NCI-H2029 (cell line): Measurements from ENCODE around the gene TMEM158.

ENCODE experiments used
- DNase-seq: peaks from one replicate; lab custom pipeline; 2025; lab: John Stamatoyannopoulos, UW

The TMEM158 gene

DNA sequence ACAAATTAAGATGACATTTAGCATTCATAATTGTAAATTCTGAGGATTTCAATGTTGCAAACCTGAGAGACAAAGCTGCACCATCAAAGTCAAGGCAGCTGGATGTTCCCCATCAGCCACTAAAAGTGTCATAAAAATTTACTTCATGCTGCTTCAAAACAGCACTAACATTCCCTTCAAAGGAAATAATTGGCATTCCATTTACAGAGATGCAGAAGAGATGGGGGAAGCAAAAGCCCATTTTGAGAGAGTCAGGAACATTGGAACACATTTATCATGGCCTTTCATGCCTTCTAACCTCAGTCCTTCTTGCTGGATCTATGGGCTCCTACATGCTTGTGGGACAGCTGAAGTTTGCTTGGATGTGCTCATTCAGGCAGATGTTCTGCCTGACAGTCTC, 6.4 kb upstream of the TMEM158 start:
- no peak for DNase-seq

DNA sequence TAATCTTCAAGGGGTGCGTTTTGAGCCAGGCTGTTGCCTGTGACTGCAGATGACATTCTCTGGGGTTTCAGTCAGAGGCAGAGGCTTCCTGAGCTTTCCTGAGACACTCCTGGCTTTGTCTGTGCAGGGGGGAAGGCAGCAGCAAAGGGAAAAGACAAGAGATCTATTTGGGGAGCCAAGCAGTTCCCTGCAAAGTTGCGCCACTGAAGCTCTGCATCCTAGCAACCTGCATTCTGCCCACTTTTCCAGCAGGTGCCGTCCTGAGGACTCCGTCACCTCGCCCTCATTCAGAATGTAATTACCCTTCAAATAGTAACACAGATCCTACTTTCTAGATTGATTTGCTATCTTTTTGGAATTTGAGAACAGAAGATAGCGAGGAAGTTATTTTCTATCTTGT, 1.9 kb upstream of the TMEM158 start:
- no peak for DNase-seq

DNA sequence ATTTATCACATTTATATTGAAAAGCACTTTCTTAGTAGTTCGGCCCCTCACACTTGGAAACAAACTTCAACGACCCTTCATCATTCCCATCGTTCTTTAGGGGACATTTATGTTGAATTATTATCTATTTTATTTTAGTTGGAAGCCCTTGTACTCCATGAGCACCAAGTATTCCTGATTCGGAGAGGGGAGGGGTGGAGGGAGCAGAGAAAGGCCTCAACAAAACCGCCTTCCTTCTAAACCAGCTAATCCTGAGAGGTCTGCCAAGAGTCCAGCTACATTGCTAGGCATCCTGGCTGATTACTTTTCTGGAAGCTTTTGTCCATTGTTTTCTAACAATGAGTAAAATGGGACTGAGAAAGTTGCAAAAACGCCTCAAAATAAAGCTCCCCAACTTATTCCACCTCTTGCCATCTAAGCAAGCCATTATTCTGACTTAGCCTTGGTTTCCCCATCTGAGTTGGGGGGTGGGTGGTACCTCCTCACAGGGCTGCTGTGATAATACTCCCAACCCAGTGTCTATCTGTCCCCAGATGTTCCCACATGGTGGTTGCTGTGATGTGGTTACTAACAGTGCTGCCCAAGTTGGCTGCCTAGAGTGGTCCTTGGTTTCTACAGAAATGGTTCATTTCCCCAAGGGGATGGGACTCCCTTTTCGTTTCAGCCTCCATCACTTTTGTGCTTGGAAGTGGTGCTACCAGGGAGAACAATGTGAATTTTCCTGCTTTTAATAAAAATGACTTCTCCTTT, 1.2 kb upstream of the TMEM158 start:
- DNase-seq = no peak

DNA sequence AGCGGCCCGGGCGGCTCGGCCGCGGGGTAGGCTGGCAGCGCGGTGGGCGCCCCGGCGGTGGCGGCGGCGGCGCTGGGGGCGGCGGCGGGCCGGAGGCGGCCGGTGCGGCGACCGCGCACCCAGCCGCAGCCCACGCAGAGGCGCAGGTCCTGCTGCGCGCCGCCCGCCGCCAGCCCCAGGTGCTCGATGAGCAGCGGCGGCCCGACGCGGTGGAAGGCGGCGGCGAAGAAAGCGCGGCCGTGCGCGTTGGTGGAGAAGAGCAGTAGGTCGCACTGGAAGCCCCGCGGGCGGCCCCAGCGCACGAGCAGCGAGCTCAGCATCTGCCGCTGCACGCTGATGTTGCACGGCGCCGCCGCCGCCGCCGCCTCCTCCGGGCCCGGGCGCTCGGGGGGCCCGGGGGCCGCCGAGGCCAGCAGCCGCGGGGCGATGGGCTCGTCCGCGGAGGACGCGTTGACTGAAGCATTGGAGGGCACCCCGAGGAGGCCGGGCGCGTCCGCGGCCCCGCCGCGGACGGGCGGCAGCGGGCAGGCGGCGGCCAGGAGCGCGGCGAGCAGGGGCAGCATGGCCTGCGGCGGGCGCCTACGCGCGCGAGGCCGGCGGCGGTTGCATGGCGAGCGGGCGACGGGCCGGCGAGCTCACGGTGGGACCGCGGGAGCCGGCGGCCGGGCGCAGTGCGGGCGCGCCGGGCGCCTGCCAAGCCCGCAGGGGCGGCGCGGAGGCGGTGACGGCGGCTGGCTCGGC, 452 bp downstream of the TMEM158 start:
- no peak for DNase-seq

DNA sequence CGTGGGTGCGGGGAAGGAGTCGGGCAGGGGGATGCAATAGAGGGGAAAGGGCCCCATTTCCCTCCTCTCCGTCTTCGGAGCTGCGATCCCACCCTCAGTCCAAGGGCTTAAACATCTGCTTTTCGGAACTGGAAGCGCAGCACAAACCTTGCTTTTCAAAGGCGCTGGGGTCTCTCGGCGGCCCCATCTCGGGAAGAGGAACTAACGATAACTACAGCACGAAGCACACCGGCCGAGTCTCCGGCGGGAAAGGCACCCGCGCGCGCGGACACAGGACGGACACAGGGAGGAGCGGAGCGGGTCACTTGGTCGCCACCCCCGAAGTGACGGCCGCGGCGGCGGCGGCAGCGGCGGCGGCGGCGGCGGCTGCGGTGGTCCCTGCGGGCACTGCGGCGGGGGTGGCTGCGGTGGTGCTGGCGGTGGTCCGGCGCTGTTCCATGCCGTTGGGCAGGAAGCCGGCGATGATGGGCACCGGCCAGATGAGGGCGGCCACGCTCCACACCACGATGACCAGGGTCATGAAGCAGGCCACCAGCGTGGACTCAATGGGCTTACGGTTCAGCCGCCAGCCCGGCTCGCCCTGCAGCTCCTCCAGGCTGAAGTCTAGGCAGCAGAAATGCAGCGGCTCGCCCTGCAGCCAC, 1.1 kb downstream of the TMEM158 start:
- peak; percentile 69 for DNase-seq

DNA sequence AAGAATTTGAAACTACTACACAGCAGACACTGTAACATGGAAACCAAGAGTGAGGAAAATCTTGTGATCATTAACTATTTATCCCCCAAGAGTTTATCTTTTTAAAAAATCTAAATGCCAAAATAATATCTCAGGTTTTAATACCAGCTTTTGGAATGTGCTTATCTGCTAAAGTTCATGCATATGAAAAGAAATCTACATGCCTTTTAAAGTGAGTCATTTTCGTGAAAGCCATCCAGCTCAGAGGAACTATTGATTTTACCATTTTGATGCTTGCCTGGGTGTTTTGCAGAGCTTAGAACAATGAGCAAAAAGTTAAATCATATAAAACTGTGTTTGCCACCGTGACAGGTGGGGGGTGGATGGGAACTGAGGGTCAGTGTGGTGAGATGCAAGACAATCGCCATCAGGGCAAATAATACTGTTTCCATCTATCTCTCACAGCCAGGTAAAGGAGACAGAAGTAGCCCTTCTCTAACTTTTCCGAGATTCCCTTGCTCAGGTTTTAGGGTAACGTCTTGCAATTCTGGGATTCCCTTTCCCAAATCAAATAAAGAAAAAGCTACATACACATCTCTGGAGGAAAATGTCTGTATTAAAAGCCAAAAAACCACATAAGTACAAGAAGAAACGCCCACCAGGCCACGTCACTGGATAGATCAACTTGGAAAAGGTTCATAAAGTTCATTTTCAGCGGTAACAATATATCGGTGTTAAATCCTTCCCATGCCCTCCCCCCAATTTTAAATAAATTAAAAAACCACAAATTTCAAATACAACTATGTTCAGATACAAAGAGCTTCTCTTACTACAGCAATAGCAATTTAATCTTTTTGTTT, 2.0 kb downstream of the TMEM158 start:
- no peak for DNase-seq

DNA sequence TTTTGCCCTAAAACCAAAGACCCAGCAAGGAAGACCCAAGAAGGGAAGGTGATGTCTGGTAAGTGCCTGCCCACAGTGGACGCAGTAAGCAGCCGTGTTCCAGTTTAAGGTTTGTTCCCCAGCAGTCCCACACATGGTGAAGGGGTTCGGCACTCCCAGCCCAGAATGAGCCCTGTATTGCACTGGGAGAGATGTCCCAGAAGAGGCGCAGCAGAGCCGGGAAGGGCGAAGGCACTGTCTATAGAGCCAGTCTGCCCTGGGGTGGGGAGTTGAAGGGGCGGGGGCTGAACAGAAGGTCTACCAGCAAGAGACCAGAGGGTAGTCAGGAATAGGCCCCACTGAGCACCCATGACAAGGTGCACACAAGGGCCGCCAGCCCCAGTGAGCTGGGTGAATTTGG, 6.4 kb downstream of the TMEM158 start:
- no peak for DNase-seq

DNA sequence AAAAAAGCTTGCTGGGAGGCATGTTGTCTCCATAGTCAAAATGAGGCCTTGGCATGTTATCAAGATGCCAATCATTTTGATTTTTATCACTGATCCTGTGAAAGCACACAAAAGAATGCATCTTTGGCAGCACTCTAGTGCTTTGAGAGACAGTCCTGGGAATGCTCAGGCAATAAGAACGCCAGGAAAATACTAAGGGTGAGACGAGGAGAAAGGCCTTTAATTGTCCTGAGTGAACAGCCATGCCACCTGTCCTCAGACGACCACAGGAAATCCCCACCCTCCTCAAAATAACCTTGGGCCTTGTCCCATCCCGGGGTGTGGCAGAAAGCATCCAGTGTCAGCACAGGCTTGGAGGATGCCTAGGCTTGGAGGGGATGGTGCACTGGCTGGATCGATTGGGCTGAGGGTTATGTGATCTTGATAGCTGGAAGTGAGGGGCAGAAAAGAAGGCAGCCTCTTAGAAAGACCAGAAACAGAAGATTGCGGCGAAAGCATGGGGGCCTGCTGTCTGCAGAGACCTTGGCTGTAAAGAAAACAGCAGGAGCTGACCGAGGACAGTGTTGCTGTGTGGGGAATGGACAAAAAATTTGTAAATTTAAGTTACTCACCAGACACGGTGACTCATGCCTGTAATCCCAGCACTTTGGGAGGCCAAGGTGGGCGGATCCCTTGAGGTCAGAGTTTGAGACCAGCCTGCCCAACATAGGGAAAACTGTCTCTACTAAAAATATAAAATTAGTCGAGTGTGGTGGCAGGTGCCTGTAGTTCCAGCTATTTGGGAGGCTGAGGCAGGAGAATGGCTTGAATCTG, 7.3 kb downstream of the TMEM158 start:
- DNase-seq = no peak

DNA sequence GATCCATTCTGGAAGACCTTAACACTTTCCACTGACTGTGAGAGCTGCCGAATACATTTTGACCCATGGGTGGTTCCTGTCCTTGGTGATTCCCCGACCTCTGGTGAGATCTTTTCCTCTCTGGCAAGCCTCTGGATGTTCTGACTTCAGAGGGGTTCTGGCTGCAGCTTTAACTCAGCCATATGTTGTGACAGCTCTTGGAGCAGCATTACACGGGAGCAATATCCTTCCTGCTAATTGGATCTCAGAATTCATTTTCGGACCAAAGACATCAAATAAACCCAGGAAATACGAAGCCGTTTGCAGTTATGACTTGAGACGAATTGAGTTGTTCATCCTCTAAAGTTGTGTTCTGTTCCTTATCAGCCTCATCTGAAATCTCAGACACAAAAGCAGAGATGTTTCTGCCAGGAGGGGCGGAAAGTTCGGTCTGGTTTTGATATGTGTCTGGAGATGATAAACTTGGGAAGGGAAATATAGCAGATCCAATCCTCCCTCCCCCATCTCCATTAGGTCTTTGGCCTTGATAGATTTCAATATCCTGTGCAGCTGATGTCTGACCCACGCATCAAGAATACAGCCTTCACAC, 10.0 kb downstream of the TMEM158 start:
- no peak for DNase-seq

DNA sequence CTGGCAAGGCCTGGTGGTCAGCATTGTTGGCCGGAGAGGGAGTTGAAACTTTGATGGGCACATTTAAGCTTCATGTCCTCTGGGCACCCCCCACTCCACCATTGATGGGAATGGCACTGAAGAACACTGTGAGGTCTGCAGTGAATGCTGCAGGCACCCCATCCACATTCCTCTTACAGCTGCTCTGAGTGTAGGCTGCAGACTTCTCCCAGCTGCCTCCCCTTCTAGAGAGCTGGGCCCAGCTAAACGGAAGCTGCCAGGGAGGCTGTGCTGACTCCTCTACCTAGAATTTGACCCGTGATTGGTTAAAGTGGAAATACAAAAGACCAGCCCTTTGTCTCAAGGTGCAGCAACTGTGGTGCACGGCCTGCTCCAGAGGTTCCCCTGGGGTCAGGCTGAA, 10.6 kb downstream of the TMEM158 start:
- DNase-seq = no peak

DNA sequence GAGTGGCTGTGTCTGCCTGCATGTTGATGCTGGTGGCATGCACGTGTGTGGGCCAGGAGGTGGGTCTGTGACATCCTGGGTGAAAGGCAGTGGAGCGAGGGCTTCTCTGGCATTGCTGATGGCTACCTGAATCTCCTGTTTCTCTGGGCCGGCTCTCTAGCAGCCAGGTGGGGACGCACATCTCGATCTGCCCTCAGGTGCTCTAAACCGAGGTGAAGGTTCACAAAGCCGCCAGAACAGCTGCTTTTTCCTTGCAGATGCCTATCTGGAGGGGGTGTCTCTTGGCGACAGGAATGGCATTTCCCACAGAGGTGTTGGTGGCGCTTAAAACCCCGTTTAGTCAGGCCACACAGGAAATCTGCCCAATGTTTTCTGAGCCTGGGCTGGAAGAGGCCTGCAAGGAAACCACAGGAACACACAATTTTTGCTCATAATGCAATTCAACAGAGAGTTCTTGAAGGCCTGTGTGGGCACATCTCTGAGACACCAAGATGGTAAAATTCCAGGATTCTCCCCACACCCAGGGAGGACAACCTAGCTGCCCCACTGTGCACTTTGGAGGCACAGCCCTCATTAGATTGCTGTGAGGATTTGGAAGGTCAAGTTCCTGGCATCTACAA, 11.9 kb downstream of the TMEM158 start:
- DNase-seq = no peak

DNA sequence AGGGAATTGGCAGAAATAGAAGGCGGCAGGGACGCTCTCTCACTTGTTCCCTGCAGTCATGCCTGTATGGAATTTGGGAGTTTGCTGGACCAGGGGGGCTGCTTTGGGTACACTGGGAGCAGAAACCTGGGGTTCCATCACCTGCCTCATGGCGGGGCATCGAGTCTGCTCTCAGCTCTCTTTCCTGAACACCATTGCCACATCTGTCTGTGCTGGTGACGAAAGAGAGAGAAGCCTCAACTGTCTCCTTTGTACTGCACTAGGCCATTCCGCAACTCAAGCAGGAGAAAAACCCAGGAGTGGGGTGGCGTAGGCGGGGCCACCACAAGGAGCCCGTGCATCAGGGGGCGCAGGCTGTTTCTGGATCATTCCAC, 14.0 kb downstream of the TMEM158 start:
- no peak for DNase-seq

DNA sequence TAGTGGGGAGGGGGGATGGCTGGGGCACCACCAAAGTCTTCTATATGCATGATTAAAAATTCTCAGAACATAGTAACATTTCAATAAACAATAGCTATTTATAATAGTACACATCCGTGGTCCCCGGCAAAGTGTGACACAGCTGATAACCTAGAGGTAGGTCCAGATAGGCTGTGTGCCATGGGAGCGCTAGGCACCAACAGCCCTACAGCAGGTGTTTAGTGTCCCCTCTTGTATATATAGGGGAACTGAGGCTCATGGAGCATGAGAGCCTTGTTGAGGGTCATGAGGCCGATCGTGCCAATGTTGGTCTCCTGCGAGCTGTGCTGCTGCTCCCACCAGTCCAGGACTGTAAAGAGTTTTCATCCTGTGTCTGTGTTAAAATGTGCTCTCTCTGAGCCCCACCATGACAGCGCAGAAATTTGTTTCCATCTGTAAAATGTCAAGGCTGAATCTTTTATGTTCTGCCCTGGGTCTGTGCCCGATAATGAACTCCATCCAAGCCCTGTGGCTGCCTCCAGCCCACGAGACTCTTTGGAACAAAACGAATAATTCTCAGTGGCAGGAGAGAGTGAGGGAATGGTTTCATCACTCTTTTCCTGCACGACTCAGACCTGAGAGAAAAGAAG, 14.5 kb downstream of the TMEM158 start:
- no peak for DNase-seq

DNA sequence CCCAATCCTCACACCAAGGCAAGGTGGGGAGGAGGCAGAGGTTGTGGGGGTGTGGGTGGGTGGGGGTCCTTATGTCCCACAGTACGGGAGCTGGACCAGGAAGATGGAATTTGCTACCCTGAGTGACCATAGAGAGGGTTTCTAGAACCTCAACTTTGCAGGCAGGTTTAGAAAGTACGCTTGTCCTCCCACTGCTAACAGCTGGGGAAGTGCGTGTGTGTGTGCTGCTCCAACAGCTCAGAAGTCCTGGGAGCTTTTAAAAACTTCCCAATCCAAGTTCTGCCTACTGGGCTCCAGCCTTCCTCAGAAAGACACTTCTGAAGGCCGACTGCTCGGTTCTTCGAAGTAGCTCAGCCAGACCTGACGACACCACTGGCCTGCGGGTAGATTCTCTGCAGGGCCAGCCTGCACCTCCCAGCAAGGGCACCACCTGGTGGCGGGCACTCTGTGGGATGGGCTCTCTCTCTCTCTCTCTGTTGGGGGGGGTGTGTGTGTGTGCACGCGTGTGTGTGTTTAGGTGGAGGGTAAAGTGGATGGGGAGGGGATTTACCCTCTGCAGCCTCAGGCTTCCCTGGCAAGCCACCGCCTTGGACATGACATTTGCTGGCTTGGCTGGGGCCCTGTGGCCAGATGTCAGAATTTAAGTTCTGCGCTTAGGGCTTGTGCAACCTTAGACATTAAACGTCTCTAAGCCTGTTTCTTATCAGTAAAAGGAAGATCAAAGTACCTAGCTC, 15.6 kb downstream of the TMEM158 start:
- DNase-seq = peak; percentile 67

DNA sequence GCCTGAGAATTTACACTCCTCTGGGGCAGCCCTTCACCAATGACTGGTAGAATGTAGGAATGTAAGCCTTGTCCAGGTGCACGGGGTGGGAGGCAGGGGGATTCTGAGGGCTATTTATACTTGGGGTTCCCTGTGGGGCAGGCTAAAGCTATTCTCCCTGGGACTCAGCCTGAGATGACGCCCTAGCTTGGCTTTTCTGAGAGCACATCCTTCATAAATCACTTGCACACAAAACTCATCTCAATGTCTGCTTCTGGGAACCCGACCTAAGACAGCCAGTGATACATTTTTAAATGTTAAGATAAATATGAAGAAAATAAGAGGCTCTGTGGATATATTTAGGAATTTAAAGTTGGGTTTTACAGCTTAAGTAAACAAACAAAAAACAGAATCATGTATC, 16.6 kb downstream of the TMEM158 start:
- no peak for DNase-seq

DNA sequence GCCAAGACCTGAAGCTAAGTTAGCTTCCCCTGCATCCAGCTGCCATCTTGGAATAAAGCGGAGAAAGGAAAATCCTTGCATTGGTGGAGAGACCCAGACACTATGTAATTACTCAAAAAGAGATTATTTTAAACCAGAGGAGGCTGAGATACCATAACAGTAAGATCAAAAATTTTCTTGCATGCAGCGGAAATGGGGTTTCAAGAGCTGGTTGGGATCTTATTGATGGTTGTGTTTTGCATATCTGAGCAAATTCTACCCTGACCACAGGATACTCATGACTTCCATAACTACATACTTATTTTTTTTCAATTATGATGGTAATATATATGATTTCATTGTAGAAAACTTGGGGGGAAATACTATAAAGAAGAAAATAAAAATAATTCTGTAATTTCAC, 17.5 kb downstream of the TMEM158 start:
- DNase-seq = no peak

DNA sequence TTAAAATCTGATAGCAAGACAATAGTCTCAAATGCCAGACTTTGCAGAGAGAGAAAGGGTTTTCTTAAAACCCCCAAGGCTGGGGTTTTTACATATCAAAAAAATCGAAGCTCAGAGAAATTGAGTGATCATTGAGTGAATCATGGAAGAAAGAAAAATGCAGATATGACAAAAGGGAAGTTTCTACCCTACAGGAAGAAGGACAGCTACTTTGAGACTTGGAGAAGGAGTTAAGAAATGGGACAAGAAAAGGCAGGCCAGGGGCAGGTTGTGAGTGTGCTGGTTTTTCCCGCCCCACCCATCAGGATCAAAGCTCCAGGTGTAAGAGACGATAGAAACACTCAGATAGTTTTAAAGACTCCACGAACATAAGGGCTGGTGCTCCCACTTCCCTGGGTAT, 18.6 kb downstream of the TMEM158 start:
- DNase-seq = no peak

DNA sequence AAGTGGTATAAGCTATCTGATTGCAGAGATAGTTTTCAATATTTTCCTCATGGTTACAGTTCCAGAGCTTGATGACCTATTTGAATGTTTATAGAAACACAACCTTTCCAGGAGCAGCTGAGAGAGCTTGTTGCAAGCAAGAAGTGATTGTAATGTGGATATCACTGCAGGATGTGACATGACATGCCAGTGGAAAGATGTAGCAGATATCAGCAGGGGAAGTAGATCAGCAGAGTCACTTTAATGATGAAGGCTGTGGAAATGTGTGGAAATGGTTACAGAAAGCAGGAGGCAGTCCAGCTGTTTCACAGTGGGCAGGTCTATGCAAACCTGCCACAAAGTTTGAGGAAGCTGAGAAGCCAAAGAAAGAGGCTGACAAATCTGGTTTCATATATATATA, 21.0 kb downstream of the TMEM158 start:
- DNase-seq = no peak

DNA sequence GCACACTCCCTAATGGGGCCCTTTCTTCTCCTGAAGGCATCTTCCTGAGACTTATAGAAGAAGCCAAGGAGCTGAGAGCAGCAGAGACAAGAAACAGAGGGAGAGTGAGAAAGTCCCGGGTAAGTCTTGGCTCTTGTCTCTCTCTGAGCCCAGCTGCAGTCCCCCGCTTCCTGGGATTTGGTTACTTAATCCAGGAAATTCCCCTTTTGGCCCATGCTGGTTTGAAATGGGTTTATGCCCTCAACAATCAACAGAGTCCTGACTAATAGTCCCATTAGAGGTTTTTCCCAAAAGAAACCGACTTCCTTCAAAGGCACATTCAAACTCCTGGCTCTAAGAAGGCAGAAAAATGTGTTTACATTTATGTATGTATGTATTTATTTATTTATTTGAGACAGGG, 22.0 kb downstream of the TMEM158 start:
- no peak for DNase-seq
